Left colon (tissue), 2 donors: Measurements from ENCODE around the gene C1orf232. TPM values are rescaled to one million over a fixed set of nuclear protein-coding genes. Genes with fewer than 3 reads are reported as not detected.

Experiments
- ATAC-seq: fragments of 200-7000 bp; cut with Tn5 transposase; one replicate; pipeline ENCODE4 v1.9.1; 2020; ENCODE audit warnings: mild to moderate bottlenecking, moderate library complexity
- DNase-seq, 2 donors: peaks; one replicate each; pipeline ENCODE4 v3.0.0-alpha.2; 2020
- intact Hi-C, 2 donors: fragments of 100-400 bp; cut with DNase I in 1 of 2; cut with micrococcal nuclease in 1 of 2; formaldehyde crosslinking; loops; one replicate each; pipeline versions ENCODE4 v1.11.2 to v1.14.0; 2022; cut with DNase I, micrococcal nuclease
- total RNA-seq, 2 donors: library from RNA; stranded (reverse); fragmentation: NEBNext Ultra II Directional; extraction: Animal tissue kit (Norgen Biotek cat#: 25700); gene quantifications; one replicate each; pipeline ENCODE4 v1.2.1, GENCODE V29; 2021
- donor health status: DM: no; HTN: no; CAD: no.
- donor health status: DM: yes; HTN: yes; CAD: no.

Gene C1orf232
- total RNA-seq, 2 donors from 2014 or later: not detected

DNA sequence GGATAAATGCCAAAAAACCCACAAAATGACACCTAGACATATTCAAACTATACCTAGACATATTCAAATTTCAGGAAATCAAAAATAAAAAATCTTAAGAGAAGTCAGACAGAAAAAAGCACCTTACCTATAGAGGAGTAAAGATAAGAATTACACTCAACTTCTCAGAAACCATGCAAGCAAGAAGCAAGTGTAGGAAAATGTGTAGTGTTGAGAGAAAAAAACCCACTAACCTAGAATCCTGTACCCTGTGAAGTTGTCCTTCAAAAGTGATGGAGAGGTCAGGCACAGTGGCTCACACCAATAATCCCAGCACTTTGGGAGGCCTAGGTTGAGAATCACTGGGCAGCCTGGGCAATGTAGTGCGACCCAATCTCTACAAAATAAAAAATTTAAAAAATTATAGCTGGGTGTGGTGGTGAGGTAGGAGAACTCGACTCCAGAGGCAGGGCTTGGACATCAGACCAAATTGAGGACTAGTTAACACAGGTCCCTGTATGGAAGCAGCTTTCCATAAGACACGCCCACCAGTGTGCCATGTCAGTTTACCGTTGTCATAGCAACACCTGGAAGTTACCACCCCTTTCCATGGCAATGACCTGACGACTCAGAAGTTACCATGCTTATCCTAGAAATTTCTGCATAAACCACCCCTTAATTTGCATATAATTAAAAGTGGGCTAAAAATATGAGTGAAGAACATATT lies 36.5 kb downstream of the C1orf232 start:
- intact Hi-C loops: no loop called here
- ATAC-seq: no peak
- DNase-seq: no peak

DNA sequence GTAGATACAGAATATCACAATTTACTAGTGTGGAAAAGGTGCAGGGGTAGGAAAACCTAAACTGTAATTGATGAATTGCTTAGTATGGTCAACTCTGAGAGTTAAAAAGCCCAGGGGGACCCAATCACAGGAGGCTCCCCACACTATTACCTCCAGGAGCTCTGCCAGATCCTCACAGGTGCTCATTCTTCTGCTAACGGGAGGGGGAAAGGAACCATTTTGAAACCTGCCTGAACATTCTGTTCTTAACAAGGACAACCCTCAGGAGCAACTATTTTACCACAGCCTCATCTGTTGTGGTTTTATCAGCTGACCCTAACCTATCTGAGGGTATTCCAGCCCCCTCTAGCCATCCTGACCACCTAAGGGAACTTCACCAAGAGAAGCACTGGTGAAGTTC lies 38.1 kb downstream of the C1orf232 start:
- no peak for ATAC-seq
- intact Hi-C loops: no loop called here
- no peak for DNase-seq

DNA sequence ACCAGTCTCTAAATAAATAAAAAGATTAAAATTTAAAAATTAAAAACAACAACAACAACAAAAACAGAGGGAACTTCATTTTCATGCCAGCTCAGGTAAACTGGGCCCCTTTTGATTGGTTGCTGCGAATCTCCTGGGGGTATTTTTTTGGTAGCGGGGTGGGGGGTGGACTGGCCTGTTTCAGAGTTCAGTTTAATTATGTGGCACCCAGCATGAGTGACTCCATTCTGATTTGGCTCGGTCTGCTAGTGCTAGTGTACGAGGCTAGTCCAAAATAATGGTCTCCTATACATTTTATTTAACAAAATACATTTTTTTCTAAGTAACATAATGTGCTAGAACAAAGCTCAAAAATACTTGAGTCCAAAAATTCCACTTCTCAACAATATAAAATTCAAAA lies 39.0 kb downstream of the C1orf232 start:
- intact Hi-C loops: no loop called here
- ATAC-seq (no peak), DNase-seq (no peak)

DNA sequence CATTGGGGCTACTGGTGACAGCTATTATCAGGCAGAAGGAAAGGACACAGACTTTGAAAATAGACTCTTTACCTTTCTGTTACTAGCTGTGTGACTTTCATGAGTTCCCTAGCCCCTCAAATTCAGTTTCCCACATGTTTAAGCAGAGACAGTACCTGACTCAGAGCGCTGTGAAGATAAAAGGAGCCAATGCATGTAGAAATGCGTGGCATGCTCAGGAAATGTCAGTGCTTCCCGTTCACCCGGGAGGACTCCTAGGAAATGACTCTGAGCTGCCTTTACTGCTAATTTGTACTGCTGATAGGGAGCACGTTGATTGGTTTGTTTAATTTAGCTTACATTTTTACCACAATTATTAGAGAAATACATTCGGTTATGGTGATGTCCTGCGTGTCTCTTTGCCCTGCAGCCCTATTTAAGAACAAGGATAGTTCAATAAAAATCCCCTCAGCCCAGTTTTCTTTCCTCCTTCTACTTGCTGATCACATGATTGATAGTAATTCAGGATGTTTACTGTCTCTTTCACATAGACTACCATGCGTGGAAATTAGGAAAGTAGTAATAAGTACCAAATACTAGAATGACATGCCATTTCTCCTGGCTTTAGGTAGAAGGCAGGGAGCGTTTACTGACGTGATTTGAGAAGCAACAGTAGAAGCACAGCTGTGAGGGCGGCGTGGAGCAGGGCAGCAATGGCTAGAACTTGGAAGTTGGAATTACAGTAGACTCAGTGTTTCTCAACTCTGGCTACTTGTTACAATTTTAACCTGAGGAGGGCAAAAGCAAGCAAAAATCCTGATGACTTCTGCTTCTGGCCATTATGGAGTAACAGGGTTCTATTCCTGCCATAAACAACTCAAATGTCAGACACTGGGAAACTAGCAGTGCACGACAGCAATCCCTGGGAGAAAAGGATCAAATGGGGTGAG lies 41.3 kb downstream of the C1orf232 start:
- intact Hi-C loops: no loop called here
- DNase-seq: peak in 1 of 2 donors; percentile 36
- ATAC-seq: peak; percentile 52

DNA sequence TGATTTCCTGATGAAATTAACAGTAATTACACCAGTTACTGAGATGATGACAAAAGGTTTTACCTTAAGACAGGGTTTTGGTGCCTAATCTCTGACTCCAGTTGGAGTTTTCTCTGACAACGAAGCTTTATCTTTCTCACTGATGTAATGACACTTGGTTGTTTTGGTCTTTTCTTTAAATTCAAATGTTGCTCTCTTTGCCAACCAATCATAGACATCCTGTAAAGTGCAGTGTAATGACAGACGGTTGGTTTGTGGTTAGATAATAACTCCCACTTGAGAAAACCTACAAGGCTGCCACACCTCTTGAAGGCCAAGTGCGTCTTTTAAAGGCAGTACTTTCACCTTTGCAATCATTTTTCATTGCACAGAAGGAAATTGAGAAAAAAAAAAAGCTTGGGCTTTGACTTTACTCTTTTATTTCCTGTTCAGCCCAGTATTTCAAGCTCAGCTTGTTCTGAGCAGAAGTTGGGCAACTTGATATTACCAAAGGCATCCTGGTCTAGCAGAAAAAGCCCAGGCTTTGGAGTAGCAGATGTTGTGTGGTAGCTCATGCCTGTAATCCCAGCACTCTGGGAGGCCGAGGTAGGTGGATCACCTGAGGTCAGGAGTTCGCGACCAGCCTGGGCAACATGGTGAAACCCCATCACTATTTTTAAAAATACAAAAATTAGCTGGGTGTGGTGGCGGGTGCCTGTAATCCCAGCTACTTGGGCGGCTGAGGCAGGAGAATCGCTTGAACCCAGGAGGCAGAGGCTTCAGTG lies 42.3 kb downstream of the C1orf232 start:
- ATAC-seq (peak; percentile 86), DNase-seq (peak in 1 of 2 donors; percentile 61)
- intact Hi-C loops: no loop called here

DNA sequence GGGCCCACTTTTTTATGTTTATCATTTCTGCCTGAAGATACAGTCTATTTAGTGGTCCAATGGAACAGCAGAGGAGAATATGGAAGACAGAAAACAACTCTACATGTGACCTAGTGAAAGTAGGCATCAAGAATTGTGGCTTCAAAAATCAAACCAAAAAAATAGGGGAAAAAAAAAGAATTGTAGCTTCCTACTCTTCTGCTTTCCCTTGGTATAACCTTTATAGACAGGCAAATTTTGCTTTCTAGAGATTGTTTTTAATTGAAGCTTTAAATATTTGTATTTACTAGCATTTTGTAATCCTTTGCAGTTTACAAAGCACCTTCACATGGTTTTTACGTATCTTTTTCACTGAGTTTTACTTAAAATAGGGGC lies 42.8 kb downstream of the C1orf232 start:
- ATAC-seq (no peak), DNase-seq (no peak)
- intact Hi-C loops: no loop called here

DNA sequence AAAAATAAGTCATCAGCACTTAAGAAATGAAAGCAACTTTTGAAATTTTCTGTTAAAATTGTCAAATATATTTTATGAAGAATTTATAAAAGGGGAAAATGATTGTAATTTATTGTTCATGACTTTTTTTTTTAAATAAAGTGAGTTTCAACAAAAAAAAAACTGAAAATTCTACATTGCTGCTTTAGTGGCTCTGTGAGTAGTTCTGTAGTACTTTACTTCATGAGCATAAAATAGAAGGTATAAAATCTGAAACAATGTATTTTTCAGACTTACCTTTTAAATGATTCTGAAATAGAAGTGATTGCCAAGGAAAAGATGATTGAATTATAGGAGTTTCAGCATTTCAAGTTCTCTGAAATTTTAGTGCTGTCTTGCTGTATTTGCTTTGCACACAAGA lies 43.4 kb downstream of the C1orf232 start:
- ATAC-seq: no peak
- DNase-seq: no peak
- intact Hi-C loops: no loop called here

DNA sequence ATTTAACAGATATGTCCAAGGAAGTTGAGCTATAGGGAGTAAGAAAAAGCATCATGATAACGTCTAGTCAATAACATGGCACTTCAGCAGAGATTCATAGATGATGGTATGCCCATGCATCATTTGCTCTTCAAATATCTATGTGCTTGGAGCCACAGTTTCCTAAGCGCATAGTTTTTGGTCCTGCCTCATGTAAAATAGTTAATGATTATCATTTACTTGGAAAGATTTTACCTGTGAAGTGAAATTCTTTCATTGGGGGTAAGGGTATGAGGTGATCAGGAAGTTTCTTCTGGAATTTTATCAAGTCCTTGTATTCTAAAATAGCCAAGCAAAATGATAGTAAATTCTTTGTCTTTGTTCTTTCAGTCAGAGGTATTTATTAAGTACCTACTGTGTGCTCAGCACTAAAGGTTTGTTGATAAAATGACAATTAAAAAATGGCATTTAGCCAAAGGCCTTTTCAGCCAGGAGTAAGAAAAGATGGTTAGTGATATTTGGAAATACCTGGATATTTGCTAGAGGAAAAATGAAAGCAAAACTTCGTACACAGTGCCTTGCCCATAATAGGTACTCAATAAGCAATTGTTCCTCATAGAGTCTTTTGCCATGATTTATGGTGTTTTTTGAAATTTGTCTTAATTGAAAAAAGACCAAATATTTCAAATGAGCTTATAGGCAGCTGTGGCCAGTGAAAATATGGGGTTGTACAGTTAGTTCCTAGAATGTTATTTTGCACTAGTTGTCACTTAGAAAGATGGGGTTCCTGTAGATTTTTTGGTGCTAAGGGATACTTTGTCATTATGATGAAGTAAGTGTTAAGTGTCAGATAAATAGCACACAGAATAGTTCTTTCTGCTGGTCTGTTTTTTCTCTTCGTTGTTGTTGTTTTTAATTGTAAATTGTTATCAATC lies 44.1 kb downstream of the C1orf232 start:
- intact Hi-C loops: no loop called here
- DNase-seq (no peak), ATAC-seq (no peak)

DNA sequence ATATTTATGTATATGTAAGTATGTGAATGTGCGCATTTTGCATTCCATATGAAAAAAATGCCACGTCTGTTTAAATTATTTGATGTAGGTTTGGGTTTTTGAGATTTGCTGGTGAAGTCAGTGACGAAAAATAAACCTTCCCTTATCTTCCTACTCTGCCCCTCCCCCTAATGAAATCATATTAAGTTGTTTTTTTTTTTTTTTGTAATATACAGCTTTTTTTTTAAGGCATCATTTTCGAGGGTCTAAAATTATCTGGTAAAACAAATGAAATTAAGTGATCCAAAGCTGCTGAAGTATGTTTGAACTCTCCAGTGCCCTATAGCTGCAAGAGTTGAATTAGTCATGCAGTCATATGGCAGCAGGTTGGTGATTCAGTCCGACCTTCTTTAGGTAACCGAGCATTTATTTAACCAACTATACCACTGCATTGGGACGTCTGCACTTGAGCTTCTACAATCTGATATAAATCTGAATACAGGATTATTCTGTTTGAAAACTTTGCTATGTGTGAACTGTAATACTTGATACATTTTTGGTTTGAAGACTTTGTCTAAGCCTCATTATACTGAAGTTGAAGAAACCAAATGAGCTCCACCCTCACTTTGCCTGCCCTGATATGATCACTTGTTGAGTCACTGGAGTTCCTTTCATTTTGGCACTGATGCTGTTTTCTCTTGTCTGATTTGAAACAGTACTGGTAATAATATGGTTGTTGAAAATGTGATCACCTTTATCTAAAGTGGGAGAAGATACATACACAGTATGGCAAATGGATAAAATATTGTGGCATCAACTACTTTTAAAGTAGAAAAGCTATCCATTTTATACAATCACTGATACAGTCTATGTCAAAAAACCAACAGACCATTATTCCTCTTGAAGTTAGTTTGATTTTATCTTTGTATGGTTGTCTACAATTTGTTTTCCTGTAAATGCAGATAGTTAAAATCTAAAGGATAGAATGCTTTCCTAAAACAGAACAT lies 45.5 kb downstream of the C1orf232 start:
- no peak for ATAC-seq
- intact Hi-C loops: no loop called here
- no peak for DNase-seq

DNA sequence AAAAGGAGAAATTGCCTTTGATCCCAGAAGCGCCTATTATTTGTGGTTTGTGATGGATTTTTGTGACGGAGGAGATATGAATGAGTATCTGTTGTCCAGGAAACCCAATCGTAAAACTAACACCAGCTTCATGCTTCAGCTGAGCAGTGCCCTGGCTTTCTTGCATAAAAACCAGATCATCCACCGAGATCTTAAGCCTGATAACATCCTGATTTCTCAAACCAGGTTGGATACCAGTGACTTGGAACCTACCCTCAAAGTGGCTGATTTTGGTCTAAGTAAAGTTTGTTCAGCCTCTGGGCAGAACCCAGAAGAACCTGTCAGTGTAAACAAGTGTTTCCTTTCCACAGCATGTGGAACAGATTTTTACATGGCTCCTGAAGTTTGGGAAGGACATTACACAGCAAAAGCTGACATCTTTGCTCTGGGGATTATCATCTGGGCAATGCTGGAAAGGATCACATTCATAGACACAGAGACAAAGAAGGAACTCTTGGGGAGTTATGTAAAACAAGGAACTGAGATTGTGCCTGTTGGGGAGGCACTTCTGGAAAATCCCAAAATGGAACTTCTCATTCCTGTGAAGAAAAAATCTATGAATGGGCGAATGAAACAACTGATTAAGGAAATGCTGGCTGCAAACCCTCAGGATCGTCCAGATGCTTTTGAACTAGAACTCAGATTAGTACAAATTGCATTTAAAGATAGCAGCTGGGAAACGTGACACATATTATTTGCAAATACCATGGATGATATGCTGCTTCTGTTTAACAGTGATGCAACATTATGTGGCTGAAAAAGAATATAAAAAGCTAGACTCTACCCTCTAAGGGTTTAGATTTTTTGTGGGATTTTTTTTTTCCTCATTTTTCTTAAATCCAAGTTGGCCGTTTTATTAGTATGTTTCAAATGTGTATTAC lies 46.6 kb downstream of the C1orf232 start:
- no peak for ATAC-seq
- no peak for DNase-seq
- intact Hi-C loops: no loop called here

DNA sequence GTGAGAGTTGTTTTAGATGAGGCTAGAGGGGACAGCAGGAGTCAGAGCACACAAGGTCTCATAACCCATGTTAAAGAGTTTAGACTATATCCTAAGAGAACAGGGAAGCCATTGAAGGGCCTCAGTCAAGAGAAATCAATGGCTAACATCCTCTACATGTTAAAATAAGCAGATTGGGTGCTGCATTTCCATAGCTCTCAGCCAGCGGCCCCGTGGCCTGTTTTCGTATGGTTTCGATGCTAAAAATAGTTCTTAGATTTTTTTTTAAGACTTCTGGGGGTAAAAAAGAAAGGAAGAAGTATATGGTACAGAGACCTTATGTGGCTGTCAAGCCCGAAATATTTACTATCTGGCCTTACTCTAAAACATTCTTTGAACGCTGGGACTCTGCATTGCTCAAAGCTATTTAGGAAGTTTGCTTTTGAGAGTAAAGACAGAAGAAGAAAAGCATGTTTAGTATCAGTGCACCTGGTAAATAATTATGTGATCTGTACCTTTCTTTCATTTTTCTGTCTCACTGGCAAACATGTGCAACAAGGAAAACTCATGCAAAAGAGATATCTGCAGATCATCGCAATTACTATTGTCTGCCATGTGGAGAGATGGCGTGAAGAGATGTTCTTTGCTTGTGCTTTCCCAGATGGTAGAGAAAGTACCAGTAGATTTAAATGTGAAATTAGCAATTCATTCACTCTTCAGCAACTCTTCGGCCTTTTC lies 48.7 kb downstream of the C1orf232 start:
- no peak for DNase-seq
- ATAC-seq: no peak
- intact Hi-C loops: no loop called here

DNA sequence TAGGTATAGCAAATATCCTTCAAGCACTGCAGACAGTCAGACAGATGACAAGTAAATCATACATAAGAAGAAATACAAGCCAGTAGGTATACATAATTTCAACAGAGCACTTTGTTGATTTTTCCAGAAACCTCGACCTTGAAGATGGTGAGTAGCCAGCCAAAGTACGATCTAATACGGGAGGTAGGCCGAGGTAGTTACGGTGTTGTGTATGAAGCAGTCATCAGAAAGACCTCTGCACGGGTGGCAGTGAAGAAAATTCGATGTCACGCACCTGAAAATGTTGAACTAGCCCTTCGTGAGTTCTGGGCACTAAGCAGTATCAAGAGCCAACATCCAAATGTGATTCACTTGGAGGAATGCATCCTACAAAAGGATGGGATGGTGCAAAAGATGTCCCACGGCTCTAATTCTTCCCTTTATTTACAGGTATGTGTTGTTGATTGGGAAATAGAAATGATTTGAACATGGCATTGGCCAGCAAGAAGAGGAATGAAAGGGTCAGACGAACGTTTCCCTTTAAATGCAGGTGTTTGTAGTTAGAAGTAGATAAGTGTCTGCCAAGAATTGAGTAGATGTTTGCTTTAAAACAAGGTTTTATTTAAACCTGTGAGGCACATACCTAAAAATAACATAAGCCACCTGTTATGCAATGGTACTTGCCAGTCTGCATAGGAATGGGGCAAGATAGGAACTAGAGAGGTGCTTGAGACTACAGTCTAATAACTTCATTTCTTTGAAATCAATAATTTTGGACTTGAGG lies 54.4 kb downstream of the C1orf232 start:
- intact Hi-C loops: no loop called here
- DNase-seq: no peak
- peak; percentile 10 for ATAC-seq
